ENCODE measurements around the gene CRABP1.

DNA sequence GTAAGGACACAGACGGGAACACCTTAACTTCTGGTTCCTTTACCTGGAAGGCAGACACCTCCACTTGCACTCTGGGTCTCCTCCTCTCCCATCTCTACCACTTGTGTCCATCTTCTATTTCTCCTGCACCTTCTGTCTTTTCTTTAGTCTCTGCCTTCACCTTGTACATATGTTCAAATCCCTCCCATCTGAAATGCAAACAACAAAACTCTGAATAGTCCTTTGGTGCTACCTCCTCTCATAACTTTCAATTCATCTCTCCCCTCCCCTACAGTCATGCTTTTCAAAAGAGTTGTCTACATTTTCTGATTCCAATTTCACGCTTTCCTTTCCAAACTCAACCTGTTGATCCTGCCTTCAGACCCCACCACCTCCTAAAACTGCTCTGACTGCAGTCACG is 5.3 kb upstream of the CRABP1 start:
- no peak for TF ChIP-seq EZH2 (IDR thresholded peaks at IDR 0.05; ENCODE audit: low read depth)
- TF ChIP-seq, protein P1, sequence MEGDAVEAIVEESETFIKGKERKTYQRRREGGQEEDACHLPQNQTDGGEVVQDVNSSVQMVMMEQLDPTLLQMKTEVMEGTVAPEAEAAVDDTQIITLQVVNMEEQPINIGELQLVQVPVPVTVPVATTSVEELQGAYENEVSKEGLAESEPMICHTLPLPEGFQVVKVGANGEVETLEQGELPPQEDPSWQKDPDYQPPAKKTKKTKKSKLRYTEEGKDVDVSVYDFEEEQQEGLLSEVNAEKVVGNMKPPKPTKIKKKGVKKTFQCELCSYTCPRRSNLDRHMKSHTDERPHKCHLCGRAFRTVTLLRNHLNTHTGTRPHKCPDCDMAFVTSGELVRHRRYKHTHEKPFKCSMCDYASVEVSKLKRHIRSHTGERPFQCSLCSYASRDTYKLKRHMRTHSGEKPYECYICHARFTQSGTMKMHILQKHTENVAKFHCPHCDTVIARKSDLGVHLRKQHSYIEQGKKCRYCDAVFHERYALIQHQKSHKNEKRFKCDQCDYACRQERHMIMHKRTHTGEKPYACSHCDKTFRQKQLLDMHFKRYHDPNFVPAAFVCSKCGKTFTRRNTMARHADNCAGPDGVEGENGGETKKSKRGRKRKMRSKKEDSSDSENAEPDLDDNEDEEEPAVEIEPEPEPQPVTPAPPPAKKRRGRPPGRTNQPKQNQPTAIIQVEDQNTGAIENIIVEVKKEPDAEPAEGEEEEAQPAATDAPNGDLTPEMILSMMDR (conservative IDR thresholded peaks at IDR 0.05): no peak

Data from PC-9 (cell line).